ENCODE data around the gene SLIT3.

GRCh38 chr5:169299191-169299662 is 1.7 kb downstream of the SLIT3 start:
- no peak for TF ChIP-seq EZH2 (IDR thresholded peaks at IDR 0.05; ENCODE audit: borderline replicate concordance, low read depth, low read length, severe bottlenecking)
- no peak for TF ChIP-seq CTCF (IDR thresholded peaks at IDR 0.05; ENCODE audit: borderline replicate concordance, extremely low read depth, low read length, poor library complexity, severe bottlenecking)

All from DND-41 (cell line).